ENCODE data around the gene TRIM17.

The TRIM17 gene

GRCh38 chr1:228367798-228368791 lies 48.6 kb downstream of the TRIM17 start:
- no peak for DNase-seq (ENCODE audit: low read depth in 2 of 2)

GRCh38 chr1:228366866-228367741 lies 49.6 kb downstream of the TRIM17 start:
- no peak for DNase-seq (ENCODE audit: low read depth in 2 of 2)

GRCh38 chr1:228366062-228366865 lies 50.4 kb downstream of the TRIM17 start:
- no peak for DNase-seq (ENCODE audit: low read depth in 2 of 2)

- DNase-seq (ENCODE audit: low read depth in 2 of 2) = no peak
These were observed 51.2 kb downstream of the TRIM17 start for GRCh38 chr1:228365271-228366061.

GRCh38 chr1:228364706-228365213 lies 51.9 kb downstream of the TRIM17 start:
- no peak for DNase-seq (ENCODE audit: low read depth in 2 of 2)

DNA sequence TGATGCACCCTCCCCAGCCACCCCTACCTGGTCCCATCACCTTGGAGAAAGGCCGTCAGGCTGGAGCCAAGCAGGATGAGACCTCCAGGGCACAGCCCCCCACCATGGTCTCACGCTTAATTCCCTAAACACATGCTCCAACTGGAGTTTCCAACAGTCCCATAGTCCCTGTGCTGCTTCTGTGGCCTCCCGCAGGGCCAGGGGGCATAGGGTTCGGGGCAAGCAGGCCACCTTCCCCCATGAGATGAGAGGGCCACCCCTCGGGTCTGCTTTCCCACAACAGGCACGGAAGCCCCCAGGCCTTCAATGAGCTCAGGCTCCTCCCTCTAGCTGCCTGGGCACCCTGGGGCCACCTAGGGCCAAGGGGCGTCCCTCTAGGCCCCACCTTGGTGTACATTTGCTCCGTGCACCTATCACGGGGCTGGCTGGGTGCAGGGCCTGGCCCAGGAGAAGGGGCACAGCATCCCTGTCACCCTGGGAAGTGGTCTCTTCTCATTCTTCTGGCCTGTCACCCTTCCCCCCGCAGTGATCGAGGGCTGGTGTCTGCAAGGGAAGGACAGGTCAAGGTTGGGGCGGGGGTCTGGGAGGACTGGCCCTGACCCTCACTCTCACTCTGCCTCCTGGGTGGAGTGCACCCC lies 52.5 kb downstream of the TRIM17 start:
- no peak for DNase-seq (ENCODE audit: low read depth in 2 of 2)

DNA sequence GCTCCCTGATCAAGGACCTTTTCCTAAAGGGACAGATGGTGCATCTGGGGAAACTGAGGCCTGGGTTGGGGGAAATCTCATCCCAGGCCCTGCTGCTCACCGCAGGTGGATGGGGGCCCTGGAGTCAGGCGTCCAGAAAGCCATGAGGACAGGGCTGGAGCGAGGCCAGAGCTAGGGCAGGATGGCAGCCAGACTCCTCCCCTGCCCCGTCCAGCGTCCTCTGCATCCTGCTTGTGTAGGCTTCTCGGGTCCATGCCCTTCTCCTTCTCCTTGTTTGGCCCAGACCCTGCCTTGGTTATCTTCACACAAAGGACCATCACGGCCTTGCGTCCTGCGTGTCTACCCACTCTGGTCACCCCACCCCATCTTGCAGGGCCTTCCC lies 53.0 kb downstream of the TRIM17 start:
- no peak for DNase-seq (ENCODE audit: low read depth in 2 of 2)

DNA sequence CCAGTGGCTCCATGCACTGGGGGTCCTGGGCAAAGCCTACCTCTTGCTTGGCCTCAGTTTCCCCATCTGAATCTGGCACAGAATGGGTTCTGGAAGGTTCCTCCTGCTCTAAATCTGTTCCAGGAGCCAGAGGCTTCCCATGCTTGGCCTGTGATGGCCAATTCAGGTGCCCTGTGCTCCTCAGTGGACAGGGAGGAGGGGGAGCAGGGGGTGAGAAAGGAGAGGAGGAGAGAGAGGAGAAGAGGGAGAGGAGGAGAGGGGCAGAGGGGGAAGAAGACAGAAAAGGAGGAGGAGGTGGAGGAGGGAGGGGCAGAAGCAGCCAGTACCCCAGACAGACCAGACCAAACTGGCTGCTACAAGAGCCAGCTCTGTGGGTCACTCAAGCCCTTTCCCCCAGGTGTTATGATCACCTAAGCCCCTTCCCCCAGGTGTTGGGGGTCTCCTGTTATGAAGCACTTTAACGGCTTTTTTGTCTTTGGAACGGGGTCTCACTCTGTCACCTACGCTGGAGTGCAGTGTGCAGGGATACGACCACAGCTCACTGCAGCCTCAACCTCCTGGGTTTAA lies 53.7 kb downstream of the TRIM17 start:
- DNase-seq (ENCODE audit: low read depth in 2 of 2) = no peak

- DNase-seq (ENCODE audit: low read depth in 2 of 2) = no peak
These were observed 54.3 kb downstream of the TRIM17 start for GRCh38 chr1:228362141-228362883.

- no peak for DNase-seq (ENCODE audit: low read depth in 2 of 2)
These were observed 55.1 kb downstream of the TRIM17 start for GRCh38 chr1:228361314-228362140.

GRCh38 chr1:228360533-228361313 lies 55.9 kb downstream of the TRIM17 start:
- no peak for DNase-seq (ENCODE audit: low read depth in 2 of 2)

- no peak for DNase-seq (ENCODE audit: low read depth in 2 of 2)
These were observed 56.8 kb downstream of the TRIM17 start for GRCh38 chr1:228359613-228360532.

- DNase-seq (ENCODE audit: low read depth in 2 of 2) = no peak
These were observed 57.7 kb downstream of the TRIM17 start for GRCh38 chr1:228358764-228359612.

DNA sequence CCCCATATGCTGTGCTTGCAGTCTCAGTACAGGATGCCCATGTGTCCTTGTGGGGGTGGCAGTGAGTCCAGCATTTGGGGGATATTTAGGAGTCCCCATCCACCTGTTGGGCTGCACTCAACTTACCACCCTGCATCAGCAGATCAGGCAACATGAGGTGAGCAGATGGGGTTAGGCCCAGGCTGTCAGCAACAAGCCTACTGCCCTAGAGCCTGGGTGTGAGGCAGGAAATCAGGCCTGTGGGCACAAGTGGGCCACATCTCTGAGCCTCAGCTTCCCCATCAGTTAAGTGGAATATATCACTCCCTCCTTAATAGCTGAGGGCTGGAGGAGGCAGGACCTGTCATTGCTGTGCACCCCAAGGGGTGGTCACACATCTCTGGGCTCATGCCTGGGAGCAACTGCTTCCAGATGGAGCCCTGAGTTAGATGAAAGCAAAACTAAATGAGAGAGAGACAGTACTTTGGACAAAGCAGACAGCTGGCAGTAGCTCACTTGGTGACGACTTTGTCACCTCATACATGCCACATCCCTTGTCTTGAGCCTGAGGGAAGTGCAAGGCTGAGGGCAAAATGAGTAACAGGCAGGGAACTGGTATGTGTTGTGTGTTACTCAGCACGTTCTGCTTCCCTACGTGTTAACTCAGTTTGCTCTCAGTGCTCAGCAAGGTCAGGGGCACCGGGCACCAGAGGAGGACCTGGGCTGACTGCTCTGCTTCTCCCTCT lies 58.5 kb downstream of the TRIM17 start:
- no peak for DNase-seq (ENCODE audit: low read depth in 2 of 2)
